GM12878 (cell line): ENCODE measurements around the gene CD53. TPM values are rescaled to one million over a fixed set of nuclear protein-coding genes. Genes with fewer than 3 reads are reported as not detected.

Source experiments
- ATAC-seq: fragments of 200-7000 bp; cut with Tn5 transposase; 3 replicates; pipeline ENCODE4 v1.9.1; 2020; ENCODE audit warnings: mild to moderate bottlenecking, moderate library complexity
- BruUV-seq: library from RNA; stranded (reverse); fragments of 400-500 nt; replicated peaks from 2 replicates; lab custom pipeline; 2021; lab: Mats Ljungman, UMichigan
- CTCF ChIA-PET: fragments of 300-600 bp; sonication (Branson Sonifier 250); formaldehyde crosslinking; extraction: SDS; loops from one replicate; lab custom pipeline; 2021; ENCODE audit warnings: inconsistent platforms; lab: Yijun Ruan, JAX
- POLR2A ChIA-PET: fragments of 350-600 bp; formaldehyde crosslinking; extraction: SDS; loops from one replicate; lab custom pipeline; 2021; ENCODE audit warnings: inconsistent platforms; lab: Charles Lee
- RAD21 ChIA-PET: fragments of 300-600 bp; sonication (Branson Sonifier 250); formaldehyde crosslinking; loops from one replicate; lab custom pipeline; 2023; ENCODE audit warnings: antibody characterized with exemption; ENCODE audit not compliant: unreplicated experiment; lab: Charles Lee
- SMC1A ChIA-PET: fragments of 300-600 bp; sonication (Branson Sonifier 250); formaldehyde crosslinking; loops from one replicate; lab custom pipeline; 2023; ENCODE audit not compliant: unreplicated experiment, uncharacterized antibody; lab: Charles Lee
- DNase-seq: peaks from one replicate; pipeline ENCODE4 v3.0.0-alpha.2; 2011; ENCODE audit warnings: low read depth, low spot score
- FAIRE-seq: peaks from 3 replicates; lab custom pipeline; 2011; peaks lifted over from hg19 to GRCh38; lab: Jason Lieb, UNC
- H2AFZ ChIP-seq: 2 replicates; pipeline ENCODE4 v1.6.0; 2011; ENCODE audit warnings: low read depth, low read length, control low read depth; ENCODE audit not compliant: control insufficient read depth
- H3K27ac ChIP-seq: 2 replicates; pipeline ENCODE4 v1.5.1; 2011; ENCODE audit warnings: control low read depth; ENCODE audit not compliant: control insufficient read depth, insufficient read depth
- H3K27me3 ChIP-seq, 2 experiments: replicated peaks in 1 of 2; 2 replicates each; pipeline versions ENCODE4 v1.6.0 to v1.6.1; 2011; ENCODE audit warnings: low read length in 1 of 2; ENCODE audit not compliant: control insufficient read depth in 2 of 2, insufficient read depth in 2 of 2
- H3K36me3 ChIP-seq, 2 experiments: 2 replicates each; pipeline ENCODE4 v1.5.1; 2011; ENCODE audit warnings: low read length in 1 of 2; ENCODE audit not compliant: control insufficient read depth in 2 of 2, insufficient read depth in 2 of 2
- H3K4me1 ChIP-seq: 2 replicates; pipeline ENCODE4 v1.6.1; 2011; ENCODE audit warnings: mild to moderate bottlenecking, low read length, moderate library complexity, mixed read lengths; ENCODE audit not compliant: control insufficient read depth, insufficient read depth
- H3K4me2 ChIP-seq: 2 replicates; pipeline ENCODE4 v1.6.0; 2011; ENCODE audit warnings: control low read depth; ENCODE audit not compliant: control insufficient read depth, insufficient read depth
- H3K4me3 ChIP-seq: fragments of 200-600 bp; sonication (generic); 2 replicates; pipeline ENCODE4 v1.5.1; 2016
- H3K79me2 ChIP-seq: 2 replicates; pipeline ENCODE4 v1.6.0; 2011; ENCODE audit warnings: low read length; ENCODE audit not compliant: control insufficient read depth, insufficient read depth
- H3K9ac ChIP-seq: 2 replicates; pipeline ENCODE4 v1.8.0; 2011; ENCODE audit warnings: low read length, control low read depth, mixed read lengths; ENCODE audit not compliant: control insufficient read depth, insufficient read depth
- H3K9me3 ChIP-seq: replicated peaks from 3 replicates; pipeline ENCODE4 v1.5.1; 2011; ENCODE audit warnings: mild to moderate bottlenecking, low read length; ENCODE audit not compliant: control insufficient read depth, insufficient read depth
- H4K20me1 ChIP-seq: 2 replicates; pipeline ENCODE4 v1.6.0; 2011; ENCODE audit not compliant: control insufficient read depth, insufficient read depth
- ASH2L ChIP-seq: fragments of 300-600, 200-600 bp; sonication (generic); IDR thresholded peaks from 2 replicates; pipeline ENCODE4 v1.6.1; 2017; ENCODE audit warnings: low read depth, mild to moderate bottlenecking, borderline replicate concordance
- BHLHE40 ChIP-seq, 2 experiments: fragments of 450-650 bp in 1 of 2; IDR thresholded peaks; 2 replicates each; pipeline ENCODE4 v1.6.1; 2011 to 2017; ENCODE audit warnings: low read depth in 2 of 2, borderline replicate concordance in 1 of 2, improper control_type of control experiment in 1 of 2, low read length in 1 of 2, mild to moderate bottlenecking in 1 of 2
- BRCA1 ChIP-seq: IDR thresholded peaks from 2 replicates; pipeline ENCODE4 v1.6.1; 2011; ENCODE audit warnings: low read depth, low read length, improper control_type of control experiment
- CHD1 ChIP-seq: IDR thresholded peaks from 2 replicates; pipeline ENCODE4 v1.6.1; 2012; ENCODE audit warnings: low read depth, low read length, improper control_type of control experiment
- CREB1 ChIP-seq: IDR thresholded peaks from 2 replicates; pipeline ENCODE4 v1.6.1; 2012; ENCODE audit warnings: low read depth, mild to moderate bottlenecking, inconsistent platforms
- FOS ChIP-seq: IDR thresholded peaks from 3 replicates; pipeline ENCODE4 v1.6.1; 2011; ENCODE audit warnings: borderline replicate concordance; ENCODE audit not compliant: insufficient read length; ENCODE audit errors: extremely low read depth
- HDAC2 ChIP-seq: fragments of 200-600 bp; sonication (generic); IDR thresholded peaks from 2 replicates; pipeline ENCODE4 v1.6.1; 2017
- HDGF ChIP-seq: fragments of 450-650 bp; IDR thresholded peaks from 2 replicates; pipeline ENCODE4 v1.6.1; 2016; ENCODE audit warnings: antibody characterized with exemption
- IKZF1 ChIP-seq: fragments of 450-650 bp; conservative IDR thresholded peaks from 2 replicates; pipeline ENCODE4 v1.6.1; 2017; ENCODE audit warnings: antibody characterized with exemption, mild to moderate bottlenecking
- MEF2B ChIP-seq: fragments of 450-650 bp; IDR thresholded peaks from 2 replicates; pipeline ENCODE4 v1.6.1; 2018; ENCODE audit warnings: mild to moderate bottlenecking, moderate library complexity; ENCODE audit not compliant: partially characterized antibody, poor library complexity, severe bottlenecking
- MTA3 ChIP-seq: IDR thresholded peaks from 2 replicates; pipeline ENCODE4 v1.6.1; 2012; ENCODE audit warnings: low read length, inconsistent platforms, borderline replicate concordance
- NFIC ChIP-seq: IDR thresholded peaks from 2 replicates; pipeline ENCODE4 v1.6.1; 2012; ENCODE audit warnings: low read depth, mild to moderate bottlenecking, inconsistent platforms, low read length, moderate library complexity
- PAX8 ChIP-seq: fragments of 450-650 bp; IDR thresholded peaks from 2 replicates; pipeline ENCODE4 v1.6.1; 2017; ENCODE audit warnings: mild to moderate bottlenecking, moderate library complexity
- RB1 ChIP-seq: fragments of 450-650 bp; formaldehyde crosslinking; IDR thresholded peaks from 2 replicates; pipeline ENCODE4 v1.6.1; 2017; ENCODE audit warnings: mild to moderate bottlenecking, borderline replicate concordance
- SIX5 ChIP-seq: IDR thresholded peaks from 2 replicates; pipeline ENCODE4 v1.6.1; 2011; ENCODE audit warnings: mild to moderate bottlenecking, low read depth, low read length, moderate library complexity; ENCODE audit not compliant: severe bottlenecking
- STAT3 ChIP-seq: IDR thresholded peaks from 2 replicates; pipeline ENCODE4 v1.6.1; 2011; ENCODE audit warnings: low read depth, low read length, improper control_type of control experiment
- ZBED1 ChIP-seq: IDR thresholded peaks from 2 replicates; pipeline ENCODE4 v1.6.1; 2016; ENCODE audit warnings: borderline replicate concordance
- ZNF622 ChIP-seq: fragments of 450-650 bp; IDR thresholded peaks from 2 replicates; pipeline ENCODE4 v1.6.1; 2017; ENCODE audit warnings: mild to moderate bottlenecking, inconsistent platforms
- WGBS: methylation state at CpG from one replicate; pipeline ENCODE4 v1.1.6; 2016; ENCODE audit warnings: low lambda C conversion rate; ENCODE audit not compliant: insufficient replicate concordance, insufficient coverage; ENCODE audit errors: missing lambda C conversion rate; 5-methylcytosine and 5-hydroxymethylcytosine counted together
- in situ Hi-C: fragments of 300-500 bp; cut with MboI; formaldehyde crosslinking; loops from 9 replicates; pipeline ENCODE4 v1.14.3; 2018; ENCODE audit warnings: mixed read lengths
- intact Hi-C: fragments of 100-400 bp; cut with micrococcal nuclease; formaldehyde crosslinking; loops from one replicate; pipeline ENCODE4 v1.14.2; 2022; ENCODE audit not compliant: unreplicated experiment
- polyA plus RNA-seq, 11 experiments: library from polyadenylated mRNA; depleted of rRNA in 4 of 11; unstranded in 6 of 11; stranded (reverse) in 5 of 11; fragments of >200 nt; fragmentation: Nextera tagmentation in 4 of 11; fragmentation: Illumina TruSeq in 1 of 11; extraction: Ambion mirVana in 4 of 11; extraction: Trizol in 1 of 11; gene quantifications; 1 replicate in 1 of 11; 2 replicates in 10 of 11; pipeline versions ENCODE4 v1.2.1 to v1.2.3, GENCODE V29; 2011 to 2016; ENCODE audit warnings: inconsistent platforms in 2 of 11, missing spikeins in 2 of 11, low read depth in 1 of 11
- total RNA-seq, 4 experiments: library from RNA; depleted of rRNA in 3 of 4; stranded (reverse); fragments of >200 nt in 3 of 4; fragmentation: Illumina TruSeq in 1 of 4; extraction: Trizol in 1 of 4; gene quantifications; 2 replicates each; pipeline versions ENCODE4 v1.2.1 to v1.2.3, GENCODE V29; 2013 to 2021
- TF ChIP-seq, protein P1 (sequence below): IDR thresholded peaks from 2 replicates; pipeline ENCODE4 v1.6.1; 2012; ENCODE audit warnings: low read depth, low read length, improper control_type of control experiment
- TF ChIP-seq, protein P2 (sequence below): IDR thresholded peaks from 2 replicates; pipeline ENCODE4 v1.6.1; 2012; ENCODE audit warnings: low read depth, low read length, improper control_type of control experiment

The CD53 gene
- total and polyA plus RNA-seq, 10 of the 15 experiments (the other 5 are each of a cell fraction or from before 2014, with no cell fraction given) = 350 to 1,389 (median 538) TPM

DNA sequence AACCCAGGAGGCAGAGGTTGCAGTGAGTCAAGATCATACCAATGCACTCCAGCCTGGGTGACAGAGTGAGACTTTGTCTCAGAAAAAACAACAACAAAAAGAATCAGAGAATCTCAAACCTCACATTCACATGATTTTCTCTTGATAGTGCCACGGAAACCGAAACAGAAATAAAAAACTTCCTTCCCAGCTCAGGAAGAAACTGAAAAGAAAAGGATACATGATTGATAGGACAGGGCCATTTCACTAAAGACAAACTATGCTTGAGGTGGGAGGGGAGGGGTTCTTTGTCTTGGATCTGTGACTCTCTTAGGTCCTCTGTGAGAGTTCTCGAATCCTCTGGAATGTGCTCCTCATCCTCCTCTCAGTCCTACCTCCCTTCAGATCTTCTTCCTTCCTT, 19.8 kb upstream of the CD53 start:
- no peaks in the 10 kb centered on the region for H4K20me1 ChIP-seq
- DNase-seq (no peak), FAIRE-seq (no peak), ATAC-seq (no peak)
- ChIA-PET SMC1A (no interaction called here), CTCF (no interaction called here), RAD21 (no interaction called here), POLR2A (no interaction called here)
- WGBS = 8% methylated on average over 3 of the region's 3 CpGs
- H3K4me3 ChIP-seq = no peak overlapping the region
- H3K4me2 ChIP-seq = no peak overlapping the region
- H3K9me3 ChIP-seq = no peaks in the 10 kb centered on the region
- TF ChIP-seq CREB1 = no peak
- TF ChIP-seq FOS = no peak
- TF ChIP-seq MTA3 = no peak
- no peak for TF ChIP-seq PAX8
- TF ChIP-seq SIX5 = no peak
- no peak for TF ChIP-seq ZBED1
- TF ChIP-seq MEF2B = no peak
- TF ChIP-seq ASH2L = no peak
- TF ChIP-seq BRCA1 = no peak
- TF ChIP-seq ZNF622 = no peak
- TF ChIP-seq, protein P1, sequence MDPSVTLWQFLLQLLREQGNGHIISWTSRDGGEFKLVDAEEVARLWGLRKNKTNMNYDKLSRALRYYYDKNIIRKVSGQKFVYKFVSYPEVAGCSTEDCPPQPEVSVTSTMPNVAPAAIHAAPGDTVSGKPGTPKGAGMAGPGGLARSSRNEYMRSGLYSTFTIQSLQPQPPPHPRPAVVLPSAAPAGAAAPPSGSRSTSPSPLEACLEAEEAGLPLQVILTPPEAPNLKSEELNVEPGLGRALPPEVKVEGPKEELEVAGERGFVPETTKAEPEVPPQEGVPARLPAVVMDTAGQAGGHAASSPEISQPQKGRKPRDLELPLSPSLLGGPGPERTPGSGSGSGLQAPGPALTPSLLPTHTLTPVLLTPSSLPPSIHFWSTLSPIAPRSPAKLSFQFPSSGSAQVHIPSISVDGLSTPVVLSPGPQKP = no peak
- TF ChIP-seq STAT3 = no peak
- TF ChIP-seq, protein P2, sequence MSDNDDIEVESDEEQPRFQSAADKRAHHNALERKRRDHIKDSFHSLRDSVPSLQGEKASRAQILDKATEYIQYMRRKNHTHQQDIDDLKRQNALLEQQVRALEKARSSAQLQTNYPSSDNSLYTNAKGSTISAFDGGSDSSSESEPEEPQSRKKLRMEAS = no peak
- TF ChIP-seq NFIC = no peak
- TF ChIP-seq CHD1 = no peak
- no peak for TF ChIP-seq BHLHE40 (IDR thresholded peaks at IDR 0.05; ENCODE audit: borderline replicate concordance in 1 of 2, low read depth in 2 of 2, low read length in 1 of 2)
- no peak for TF ChIP-seq HDAC2
- no peak for TF ChIP-seq IKZF1
- no peak for TF ChIP-seq HDGF
- TF ChIP-seq RB1 = no peak
- H2AFZ ChIP-seq = no peak overlapping the region
- no TSS peak for BruUV-seq
- H3K36me3 ChIP-seq = no peaks in the 10 kb centered on the region
- no peak overlapping the region for H3K9ac ChIP-seq
- H3K79me2 ChIP-seq = no peaks in the 10 kb centered on the region
- no peaks in the 10 kb centered on the region for H3K27me3 ChIP-seq
- no peaks in the 10 kb centered on the region for H3K4me1 ChIP-seq
- in situ Hi-C loops = no loop called here
- intact Hi-C loops = no loop called here
- H3K27ac ChIP-seq = no peak overlapping the region
